ENCODE results near the gene CNDP1. TPM values are rescaled to one million over a fixed set of nuclear protein-coding genes. Genes with fewer than 3 reads are reported as not detected.
"Not testable (repeated sequence)": the region's sequence is repeated elsewhere in the genome, so short reads cannot be mapped to it uniquely, and the experiment has no call there.

CNDP1 gene
- total RNA-seq, 1 donor from 2014 or later = 4.0 TPM

DNA sequence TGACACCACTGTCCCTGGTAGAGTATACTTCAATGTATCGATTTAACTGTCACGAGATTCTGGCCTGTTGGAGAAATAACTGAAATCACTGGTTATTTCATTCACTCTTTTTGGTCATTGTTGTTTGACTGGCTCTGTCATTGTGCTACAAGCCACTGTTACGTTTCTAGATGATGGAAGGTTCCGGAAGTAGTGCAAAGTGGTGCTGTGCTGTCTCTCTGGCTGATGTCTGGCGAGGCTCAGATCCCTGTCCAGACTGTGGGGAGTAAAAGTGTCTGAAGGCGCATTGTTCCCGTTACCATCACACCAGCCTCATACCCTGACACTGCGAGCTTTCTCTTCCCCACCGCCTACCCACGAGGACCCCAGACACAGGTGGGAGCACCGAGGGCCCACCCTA lies 11.7 kb downstream of the CNDP1 start:
- no peak for DNase-seq (ENCODE audit: low spot score)

DNA sequence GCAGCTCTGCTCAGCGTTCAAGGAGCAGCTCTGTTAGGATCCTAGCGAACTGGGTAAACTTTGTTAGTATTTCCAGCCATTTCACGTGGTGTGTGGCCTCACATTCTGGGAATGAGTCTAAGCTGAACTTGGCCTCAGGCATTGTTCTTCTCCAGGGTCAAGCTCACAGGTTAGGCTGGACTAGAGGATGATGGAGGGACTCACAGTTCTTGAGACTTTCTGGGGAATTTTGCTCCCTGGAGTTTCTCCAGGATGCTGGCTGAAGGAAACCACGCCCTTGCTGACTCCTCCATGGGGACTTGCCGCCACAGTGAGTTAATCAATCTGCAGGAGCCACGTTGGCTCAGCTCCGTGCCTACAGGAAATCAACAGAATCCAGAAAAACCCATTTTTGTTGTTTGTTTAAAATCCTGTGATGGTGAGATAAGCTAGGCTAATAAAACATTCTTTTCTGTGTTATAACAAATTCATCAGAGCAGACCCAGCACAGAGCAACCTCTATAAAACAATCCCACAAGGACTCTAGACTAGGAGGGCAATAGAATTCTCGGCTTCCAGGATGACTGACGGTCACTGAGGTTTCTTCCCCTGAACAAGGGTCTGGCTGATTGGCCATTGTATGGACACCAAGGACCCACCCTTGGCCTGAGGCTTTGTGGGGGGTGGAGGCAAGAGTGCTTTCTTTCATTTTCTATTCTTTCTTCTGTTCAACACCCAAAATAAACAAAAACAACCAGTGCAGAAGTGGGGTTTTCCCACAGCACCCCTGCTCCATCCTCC lies 12.6 kb downstream of the CNDP1 start:
- no peak for DNase-seq (ENCODE audit: low spot score)

DNA sequence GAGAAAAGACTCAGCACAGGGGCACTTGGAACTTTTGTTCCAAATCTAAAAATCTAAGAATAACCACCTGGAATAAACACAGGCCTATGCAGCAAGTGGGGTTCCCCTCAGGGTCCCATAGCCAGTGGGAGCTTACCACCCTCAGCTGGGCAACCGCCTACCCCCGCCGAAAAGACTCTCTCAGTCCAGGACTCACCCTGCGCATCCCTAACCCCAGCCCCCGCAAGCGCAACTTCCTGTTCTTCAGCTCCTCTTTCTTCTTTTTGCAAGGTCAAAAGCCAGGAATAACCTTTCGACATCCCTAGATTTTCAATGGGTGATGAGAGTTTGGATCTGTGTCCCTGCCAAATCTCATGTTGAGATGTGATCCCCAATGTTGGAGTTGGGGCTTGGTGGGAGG lies 13.6 kb downstream of the CNDP1 start:
- no peak for DNase-seq (ENCODE audit: low spot score)

DNA sequence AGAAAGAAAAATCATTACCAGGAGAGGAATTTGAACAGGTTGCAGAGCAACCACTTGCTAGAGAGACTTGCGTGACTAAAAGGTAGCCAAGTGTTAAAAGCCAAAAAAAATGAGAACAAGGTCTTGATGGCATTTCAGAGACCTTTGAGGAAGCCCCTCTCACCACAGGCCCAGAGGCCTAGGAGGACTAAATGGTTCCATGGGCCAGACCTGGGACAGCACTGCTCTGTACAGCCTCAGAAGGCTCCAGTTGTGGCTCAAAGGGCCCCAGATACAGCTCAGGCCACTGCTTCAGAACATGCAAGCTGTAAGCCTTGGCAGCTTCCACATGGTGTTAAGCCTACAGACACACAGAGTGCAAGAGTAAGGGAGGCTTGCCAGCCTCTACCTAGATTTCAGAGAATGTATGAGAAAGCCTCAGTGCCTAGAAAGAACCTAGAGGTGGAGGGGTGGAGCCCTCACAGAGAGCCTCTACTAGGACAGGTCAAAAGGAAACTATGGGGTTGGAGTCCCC lies 15.3 kb downstream of the CNDP1 start:
- DNase-seq (ENCODE audit: low spot score) = no peak

- DNase-seq (ENCODE audit: low spot score) = no peak
Observed at GRCh38 chr18:74550886-74551285, 16.6 kb downstream of the CNDP1 start.

DNA sequence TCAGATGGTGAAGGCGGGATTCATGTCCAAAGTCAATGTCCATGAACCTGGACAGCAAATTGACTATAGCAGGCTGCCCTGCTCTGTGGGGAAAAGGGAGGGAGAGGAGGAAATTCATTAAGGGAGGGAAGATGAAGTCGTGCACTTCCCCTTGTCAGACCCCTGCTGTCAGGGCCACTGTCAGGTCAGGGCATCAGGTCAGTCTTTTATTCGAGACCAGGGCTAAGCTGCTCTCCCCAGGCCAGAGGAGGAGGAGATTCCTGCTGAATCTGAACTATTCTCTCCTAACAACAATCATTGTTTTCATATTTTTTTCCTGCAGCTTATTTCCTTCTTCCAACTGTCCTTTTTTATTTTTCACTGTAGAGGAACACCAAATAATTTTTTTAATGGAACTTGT lies 17.2 kb downstream of the CNDP1 start:
- no peak for DNase-seq (ENCODE audit: low spot score)

GRCh38 chr18:74551936-74552555 lies 17.7 kb downstream of the CNDP1 start:
- DNase-seq (ENCODE audit: low spot score) = peak; percentile 93

- DNase-seq (ENCODE audit: low spot score) = peak; percentile 76
Observed at GRCh38 chr18:74556126-74556525, 21.8 kb downstream of the CNDP1 start.

DNA sequence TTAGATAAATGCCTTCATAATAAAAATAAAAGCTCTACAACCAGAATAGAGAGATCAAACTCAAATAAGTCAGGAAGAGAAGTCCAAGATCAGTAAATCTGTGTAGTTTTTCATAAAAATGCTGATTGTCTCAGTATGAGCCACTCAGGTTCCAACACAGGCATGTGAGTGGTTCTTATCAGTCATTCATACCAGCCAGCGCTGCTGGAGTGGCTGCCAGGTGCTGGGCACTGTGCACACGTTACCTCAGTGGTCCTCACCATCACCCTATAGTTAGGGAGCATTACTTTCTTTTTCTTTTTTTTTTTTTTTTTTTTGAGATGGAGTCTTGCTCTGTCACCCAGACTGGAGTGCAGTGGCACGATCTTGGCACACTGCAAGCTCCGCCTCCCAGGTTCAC lies 23.8 kb downstream of the CNDP1 start:
- no peak for DNase-seq (ENCODE audit: low spot score)

- no peak for DNase-seq (ENCODE audit: low spot score)
Observed at GRCh38 chr18:74562131-74562730, 27.9 kb downstream of the CNDP1 start.

DNA sequence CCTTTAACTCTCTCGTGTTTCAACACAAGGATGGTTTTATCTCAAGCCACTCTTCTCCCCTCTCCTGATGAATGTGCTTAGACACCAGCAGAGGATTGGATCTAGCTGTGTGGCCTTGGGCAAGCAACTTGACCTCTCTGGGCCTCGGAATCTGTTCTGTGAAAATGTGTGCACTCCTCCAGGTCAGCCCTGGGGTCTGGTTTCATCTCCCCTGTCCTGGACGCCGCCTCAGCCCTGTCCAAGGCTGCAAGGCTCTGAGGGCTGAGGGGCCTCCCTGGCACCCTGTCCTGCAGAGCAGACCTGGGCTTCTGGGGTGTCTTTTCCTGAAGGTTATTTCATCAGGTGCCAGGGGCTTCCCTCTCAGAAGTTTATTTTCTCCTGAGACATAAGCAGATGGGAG lies 28.5 kb downstream of the CNDP1 start:
- DNase-seq (ENCODE audit: low spot score) = no peak

DNA sequence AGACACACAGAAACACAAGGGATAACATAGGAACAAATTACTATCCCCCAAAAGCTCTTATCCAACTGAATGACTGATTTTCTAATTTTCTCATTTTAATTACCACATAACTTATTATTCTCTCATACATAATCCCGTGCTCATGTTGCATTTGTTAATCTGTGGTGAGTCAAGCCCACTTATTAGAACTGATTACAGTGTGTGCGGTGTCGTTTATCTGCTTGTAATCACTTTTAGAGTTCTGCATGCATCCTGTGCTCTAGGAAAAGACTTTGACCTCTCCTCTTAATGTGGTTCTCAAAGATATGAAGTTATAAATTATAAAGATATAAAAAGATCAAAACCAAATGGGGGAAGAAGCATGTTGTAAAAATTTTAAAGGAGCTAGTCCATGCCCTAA lies 29.7 kb downstream of the CNDP1 start:
- DNase-seq (ENCODE audit: low spot score) = no peak

DNA sequence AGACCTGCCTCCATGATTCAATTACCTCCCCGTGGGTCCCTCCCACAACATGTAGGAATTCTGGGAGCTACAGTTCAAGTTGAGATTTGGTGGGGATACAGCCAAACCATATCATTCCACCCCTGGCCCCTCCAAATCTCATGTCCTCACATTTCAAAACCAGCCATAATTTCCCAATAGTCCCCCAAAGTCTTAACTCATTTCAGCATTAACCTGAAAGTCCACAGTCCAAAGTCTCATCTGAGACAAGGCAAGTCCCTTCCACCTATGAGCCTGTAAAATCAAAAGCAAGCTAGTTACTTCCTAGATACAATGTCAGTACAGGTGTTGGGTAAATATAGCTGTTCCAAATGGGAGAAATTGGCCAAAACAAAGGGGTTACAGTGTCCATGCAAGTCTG lies 30.9 kb downstream of the CNDP1 start:
- DNase-seq (ENCODE audit: low spot score) = not testable (repeated sequence)

DNA sequence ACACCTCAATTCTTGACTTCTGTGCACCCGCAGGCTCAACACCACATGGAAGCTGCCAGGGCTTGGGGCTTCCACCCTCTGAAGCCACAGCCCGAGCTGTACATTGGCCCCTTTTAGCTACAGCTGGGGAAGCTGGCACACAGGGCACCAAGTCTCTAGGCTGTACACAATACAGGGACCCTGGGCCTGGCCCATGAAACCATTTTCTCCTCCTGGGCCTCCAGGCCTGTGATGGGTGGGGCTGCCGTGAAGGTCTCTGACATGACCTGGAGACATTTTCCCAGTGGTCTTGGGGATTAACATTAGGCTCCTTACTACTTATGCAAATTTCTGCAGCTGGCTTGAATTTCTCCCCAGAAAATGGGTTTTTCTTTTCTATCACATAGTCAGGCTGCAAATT lies 31.7 kb downstream of the CNDP1 start:
- DNase-seq (ENCODE audit: low spot score) = not testable (repeated sequence)

- no peak for DNase-seq (ENCODE audit: low spot score)
Observed at GRCh38 chr18:74567822-74568221, 33.5 kb downstream of the CNDP1 start.

DNA sequence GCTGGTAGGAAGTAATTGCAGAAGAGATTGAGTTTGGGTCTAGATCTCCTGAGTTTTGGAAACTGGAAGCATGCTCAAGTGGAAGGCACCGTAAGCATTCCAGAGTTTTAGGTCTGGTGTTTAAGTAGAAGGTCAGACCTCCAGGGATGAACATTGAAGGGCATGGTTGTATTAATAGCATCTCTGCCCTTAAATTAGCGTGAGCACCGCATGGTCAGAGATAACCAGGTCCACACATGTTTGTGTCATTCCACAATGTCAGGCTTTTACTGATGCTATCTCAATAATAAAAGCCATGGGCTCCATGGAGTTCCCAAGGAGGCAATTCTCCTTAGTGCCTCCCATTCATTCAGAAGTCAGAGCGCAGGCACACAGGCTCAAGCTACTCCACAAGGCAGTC lies 35.1 kb downstream of the CNDP1 start:
- DNase-seq (ENCODE audit: low spot score) = no peak

DNA sequence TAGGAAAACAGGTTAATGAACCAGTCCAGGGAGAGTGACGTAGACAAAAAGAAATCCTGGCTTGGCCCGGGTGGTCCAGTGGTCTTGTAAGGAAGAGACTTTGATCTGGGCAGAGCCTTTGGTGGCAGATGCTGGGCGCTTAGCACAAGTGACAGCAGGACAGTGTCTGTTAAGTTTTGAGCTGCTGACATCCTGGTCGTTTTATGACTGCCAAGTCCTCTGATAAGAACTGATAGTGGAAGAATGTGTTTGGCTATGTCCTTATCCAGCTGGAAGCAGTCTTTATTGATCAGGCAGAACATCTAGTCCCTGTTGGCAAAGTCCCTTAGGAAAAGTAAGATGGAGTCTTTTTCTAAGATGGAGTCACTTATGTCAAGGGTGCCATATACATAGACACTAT lies 36.0 kb downstream of the CNDP1 start:
- no peak for DNase-seq (ENCODE audit: low spot score)

- no peak for DNase-seq (ENCODE audit: low spot score)
Observed at GRCh38 chr18:74571895-74572680, 37.8 kb downstream of the CNDP1 start.

DNA sequence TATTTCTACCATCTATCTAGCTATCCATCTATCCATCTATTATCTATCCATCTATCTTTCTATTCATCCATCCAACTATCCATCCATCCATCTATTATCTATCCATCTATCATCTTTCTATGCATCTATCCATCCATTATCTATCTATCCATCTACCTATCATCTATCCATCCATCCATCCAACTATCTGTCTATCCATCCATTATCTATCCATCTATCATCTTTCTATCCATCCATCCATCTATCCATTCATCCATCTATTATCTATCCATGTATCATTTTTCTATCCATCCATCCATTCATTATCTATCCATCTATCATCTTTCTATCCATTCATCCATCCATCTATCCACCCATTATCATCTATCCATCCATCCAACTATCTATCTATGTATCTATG lies 38.8 kb downstream of the CNDP1 start:
- DNase-seq (ENCODE audit: low spot score) = no peak

GRCh38 chr18:74574916-74575315 lies 40.6 kb downstream of the CNDP1 start:
- no peak for DNase-seq (ENCODE audit: low spot score)

DNA sequence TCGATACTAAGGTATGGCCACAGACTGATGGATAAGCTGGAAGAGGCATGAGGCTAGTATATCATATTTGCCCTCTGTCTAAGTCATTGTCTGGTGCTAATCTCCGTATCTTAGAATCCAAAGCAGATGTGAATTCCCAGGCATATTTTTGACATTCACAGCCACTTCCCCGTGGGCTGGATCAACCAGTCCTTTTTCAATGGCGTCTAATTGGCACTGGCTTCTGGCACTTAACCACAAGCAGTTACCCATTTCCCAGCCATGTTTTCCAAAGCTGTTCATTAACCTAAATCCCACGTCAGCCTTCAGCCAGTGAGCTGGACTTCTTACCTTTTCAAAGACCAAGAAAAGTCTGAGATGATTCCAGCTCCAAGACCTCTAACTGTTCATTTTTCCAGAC lies 42.7 kb downstream of the CNDP1 start:
- DNase-seq (ENCODE audit: low spot score) = no peak

DNA sequence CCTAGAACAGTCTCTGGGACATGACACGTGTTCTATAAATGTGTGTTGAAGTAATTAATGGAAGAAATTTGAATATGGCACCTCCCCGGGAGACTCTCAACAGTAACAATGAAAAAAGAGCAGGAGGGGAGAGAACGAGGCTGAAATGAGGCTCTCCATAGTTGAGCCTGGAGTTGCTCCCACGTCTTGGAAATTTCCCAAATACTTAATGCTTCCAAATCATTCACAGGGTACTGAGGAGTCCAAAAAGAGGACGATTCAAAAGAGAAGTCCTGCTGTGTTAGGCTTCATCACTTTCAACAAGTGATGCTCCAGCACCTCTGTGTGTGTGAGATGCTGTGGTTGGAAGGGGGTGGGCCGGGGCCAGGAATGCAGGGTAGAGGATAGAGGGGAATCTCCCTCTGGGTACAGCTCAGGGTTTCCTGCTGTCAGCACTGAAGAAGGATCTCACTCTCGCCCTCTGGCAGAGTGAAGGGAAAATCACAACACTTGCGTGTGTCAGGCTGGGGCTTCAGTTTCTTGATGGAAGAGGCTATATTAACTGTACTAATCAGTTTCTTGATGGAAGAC lies 45.3 kb downstream of the CNDP1 start:
- DNase-seq (ENCODE audit: low spot score) = no peak

Data from mucosa of gallbladder (tissue), 1 donor.